IMR-90 (cell line): ENCODE data around the gene PTPRC. TPM values are rescaled to one million over a fixed set of nuclear protein-coding genes. Genes with fewer than 3 reads are reported as not detected.

Source experiments
- ATAC-seq: fragments of 200-7000 bp; cut with Tn5 transposase; 2 replicates; pipeline ENCODE4 v1.9.1; 2020; ENCODE audit warnings: low read depth, mild to moderate bottlenecking, moderate library complexity
- BruUV-seq: library from RNA; stranded (reverse); fragments of 400-500 nt; replicated peaks from 2 replicates; lab custom pipeline; 2021; lab: Mats Ljungman, UMichigan
- CTCF ChIA-PET: fragments of 300-600 bp; formaldehyde crosslinking; extraction: SDS; loops from one replicate; lab custom pipeline; 2021; ENCODE audit warnings: antibody characterized with exemption; lab: Yijun Ruan, JAX
- POLR2A ChIA-PET: fragments of 300-600 bp; sonication (Branson Sonifier 250); formaldehyde crosslinking; loops from one replicate; lab custom pipeline; 2022; ENCODE audit warnings: antibody characterized with exemption; ENCODE audit not compliant: unreplicated experiment; lab: Charles Lee
- DNase-seq: peaks from one replicate; pipeline ENCODE4 v3.0.0; 2013
- H2AFZ ChIP-seq: replicated peaks from 2 replicates; pipeline ENCODE3; 2013; ENCODE audit warnings: low read length, mild to moderate bottlenecking; ENCODE audit not compliant: poor library complexity
- H2AK5ac ChIP-seq: 2 replicates; pipeline ENCODE4 v1.6.1; 2013; ENCODE audit warnings: low read depth, low read length, inconsistent platforms
- H2AK9ac ChIP-seq: replicated peaks from 2 replicates; pipeline ENCODE3; 2013; ENCODE audit warnings: mild to moderate bottlenecking, low read depth, low read length, moderate library complexity; ENCODE audit not compliant: poor library complexity
- H2BK120ac ChIP-seq: 2 replicates; pipeline ENCODE4 v1.6.1; 2013; ENCODE audit warnings: low read depth, low read length, inconsistent platforms
- H2BK15ac ChIP-seq: 3 replicates; pipeline ENCODE4 v1.6.1; 2013; ENCODE audit warnings: low read depth, low read length, inconsistent platforms
- H2BK20ac ChIP-seq: 2 replicates; pipeline ENCODE4 v1.6.1; 2013; ENCODE audit warnings: low read depth, mild to moderate bottlenecking, inconsistent platforms, low read length, moderate library complexity
- H2BK5ac ChIP-seq: 2 replicates; pipeline ENCODE4 v1.6.1; 2013; ENCODE audit warnings: mild to moderate bottlenecking, low read depth, low read length, inconsistent platforms; ENCODE audit not compliant: poor library complexity, severe bottlenecking
- H3K14ac ChIP-seq: replicated peaks from 2 replicates; pipeline ENCODE4 v1.6.1; 2013; ENCODE audit warnings: low read depth, low read length, inconsistent platforms
- H3K18ac ChIP-seq: 2 replicates; pipeline ENCODE4 v1.6.1; 2013; ENCODE audit warnings: low read depth, low read length, control low read depth
- H3K23ac ChIP-seq: 2 replicates; pipeline ENCODE4 v1.6.1; 2013; ENCODE audit warnings: low read depth, low read length, inconsistent platforms
- H3K27ac ChIP-seq: 2 replicates; pipeline ENCODE4 v1.5.1; 2013; ENCODE audit warnings: mild to moderate bottlenecking, control low read depth, low read length; ENCODE audit not compliant: insufficient read depth
- H3K27me3 ChIP-seq: 2 replicates; pipeline ENCODE4 v1.6.1; 2013; ENCODE audit warnings: low read length; ENCODE audit not compliant: control insufficient read depth, insufficient read depth
- H3K36me3 ChIP-seq: 2 replicates; pipeline ENCODE4 v1.6.1; 2013; ENCODE audit warnings: low read length, mixed read lengths; ENCODE audit not compliant: control insufficient read depth, insufficient read depth
- H3K4ac ChIP-seq: 2 replicates; pipeline ENCODE4 v1.6.1; 2013; ENCODE audit warnings: low read depth, low read length, inconsistent platforms
- H3K4me1 ChIP-seq: 2 replicates; pipeline ENCODE4 v1.6.1; 2013; ENCODE audit warnings: low read length, mixed read lengths; ENCODE audit not compliant: control insufficient read depth, insufficient read depth
- H3K4me2 ChIP-seq: 2 replicates; pipeline ENCODE4 v1.6.1; 2013; ENCODE audit warnings: low read depth, mild to moderate bottlenecking, control low read depth, low read length, moderate library complexity
- H3K4me3 ChIP-seq: 2 replicates; pipeline ENCODE4 v1.5.1; 2013; ENCODE audit warnings: low read depth, mild to moderate bottlenecking, control low read depth, low read length, moderate library complexity; ENCODE audit not compliant: insufficient read depth
- H3K56ac ChIP-seq: 2 replicates; pipeline ENCODE4 v1.6.1; 2013; ENCODE audit warnings: low read length, inconsistent platforms; ENCODE audit not compliant: insufficient read depth; ENCODE audit errors: extremely low read depth
- H3K79me1 ChIP-seq, 2 experiments: 2 replicates each; pipeline ENCODE4 v1.6.1; 2013; ENCODE audit warnings: low read length in 2 of 2, inconsistent platforms in 1 of 2, low read depth in 1 of 2
- H3K9ac ChIP-seq: 2 replicates; pipeline ENCODE4 v1.6.1; 2013; ENCODE audit warnings: low read depth, low read length, control low read depth
- H3K9me1 ChIP-seq: 2 replicates; pipeline ENCODE4 v1.6.1; 2013; ENCODE audit warnings: low read length, inconsistent platforms; ENCODE audit not compliant: insufficient read depth
- H3K9me3 ChIP-seq: 2 replicates; pipeline ENCODE4 v1.6.1; 2013; ENCODE audit warnings: low read length; ENCODE audit not compliant: control insufficient read depth, insufficient read depth
- H4K20me1 ChIP-seq: 2 replicates; pipeline ENCODE4 v1.6.1; 2013; ENCODE audit warnings: low read length, inconsistent platforms; ENCODE audit not compliant: insufficient read depth
- H4K5ac ChIP-seq: 2 replicates; pipeline ENCODE4 v1.6.1; 2013; ENCODE audit warnings: mild to moderate bottlenecking, low read depth, low read length, control low read depth
- H4K8ac ChIP-seq, 2 experiments: 2 replicates each; pipeline ENCODE4 v1.6.1; 2013; ENCODE audit warnings: low read depth in 2 of 2, low read length in 2 of 2, control low read depth in 1 of 2, inconsistent platforms in 1 of 2
- H4K91ac ChIP-seq: 2 replicates; pipeline ENCODE4 v1.6.1; 2013; ENCODE audit warnings: low read depth, low read length, inconsistent platforms; ENCODE audit not compliant: insufficient read depth
- BHLHE40 ChIP-seq: fragments of 150-350 bp; IDR thresholded peaks from 2 replicates; pipeline ENCODE4 v1.6.1; 2016; ENCODE audit warnings: mild to moderate bottlenecking, low read depth, low read length
- CEBPB ChIP-seq: IDR thresholded peaks from 2 replicates; pipeline ENCODE4 v1.6.1; 2012; ENCODE audit warnings: low read depth, low read length, improper control_type of control experiment
- MAFK ChIP-seq: IDR thresholded peaks from 2 replicates; pipeline ENCODE4 v1.6.1; 2012; ENCODE audit warnings: low read depth, low read length, improper control_type of control experiment
- RFX5 ChIP-seq: IDR thresholded peaks from 2 replicates; pipeline ENCODE4 v1.8.0; 2012; ENCODE audit warnings: low read depth, mild to moderate bottlenecking, low read length, moderate library complexity
- WGBS, 2 experiments: methylation state at CpG; one replicate each; pipeline versions ENCODE4 v1.1.5 to v1.1.7; 2013; ENCODE audit warnings: missing lambda C conversion rate in 2 of 2; ENCODE audit not compliant: insufficient read length in 1 of 2; ENCODE audit errors: extremely low coverage in 2 of 2; 5-methylcytosine and 5-hydroxymethylcytosine counted together
- dilution Hi-C: fragments of 300-500 bp; cut with HindIII; formaldehyde crosslinking; loops from one replicate; pipeline ENCODE4 v1.14.3; 2018; ENCODE audit warnings: low sequenced_read_pairs; ENCODE audit not compliant: unreplicated experiment
- in situ Hi-C: fragments of 300-500 bp; cut with MboI; formaldehyde crosslinking; loops from 3 replicates; pipeline ENCODE4 v1.14.3; 2019; ENCODE audit warnings: low sequenced_read_pairs, inconsistent platforms, mixed read lengths
- intact Hi-C: fragments of 100-400 bp; cut with micrococcal nuclease; formaldehyde crosslinking; loops from 2 replicates; pipeline ENCODE4 v1.10.0; 2022
- polyA plus RNA-seq, 3 experiments: library from polyadenylated mRNA; depleted of rRNA; stranded (reverse); fragments of >200 nt; gene quantifications; 2 replicates each; pipeline ENCODE4 v1.2.3, GENCODE V29; 2012; ENCODE audit warnings: low replicate concordance in 1 of 3
- total RNA-seq: library from RNA; depleted of rRNA; stranded (reverse); fragments of >200 nt; gene quantifications from 2 replicates; pipeline ENCODE4 v1.2.3, GENCODE V29; 2012

Gene PTPRC
- total and polyA plus RNA-seq, 2 of the 4 experiments (the other 2 are of a cell fraction) = not detected

DNA sequence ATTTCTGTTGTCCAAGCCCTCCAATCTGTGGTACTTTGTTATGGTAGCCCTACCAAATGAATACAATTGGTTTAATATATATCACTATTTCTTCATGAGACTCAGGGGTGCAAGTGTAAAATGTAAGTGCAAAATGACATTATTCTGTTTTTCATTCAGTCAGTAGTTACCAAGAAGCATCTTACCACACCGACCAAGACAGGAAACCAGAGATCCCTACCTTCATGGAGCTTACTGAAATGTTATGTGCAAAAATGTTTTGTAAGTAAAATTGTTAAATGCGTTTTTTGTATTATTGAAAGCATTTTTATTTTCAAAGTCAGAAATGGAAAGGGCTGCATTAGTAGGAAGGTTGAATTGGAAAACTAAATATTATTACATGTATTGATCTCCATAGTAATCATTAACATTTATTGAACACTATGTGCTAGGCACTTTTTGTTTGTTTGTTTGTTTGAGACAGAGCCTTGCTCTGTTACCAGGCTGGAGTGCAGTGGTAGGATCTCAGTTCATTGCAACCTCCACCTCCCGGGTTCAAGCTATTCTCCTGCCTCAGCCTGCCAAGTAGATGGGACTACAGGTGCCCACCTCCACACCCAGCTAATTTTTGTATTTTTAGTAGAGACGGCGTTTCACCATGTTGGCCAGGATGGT, 166.8 kb downstream of the PTPRC start:
- DNase-seq (no peak), ATAC-seq (no peak)
- no peak overlapping the region for H2BK15ac ChIP-seq
- ChIA-PET POLR2A (interaction anchor here (0.6 kb wide), 1 partner anchor 16 kb away, joined by 3 read pairs; no protein-coding TSS in a partner anchor), CTCF (interaction anchor here (0.8 kb wide), 1 partner anchor 16 kb away, joined by 3 read pairs; no protein-coding TSS in a partner anchor)
- no peak overlapping the region for H2AK5ac ChIP-seq
- no peaks in the 10 kb centered on the region for H3K9me1 ChIP-seq
- no peak overlapping the region for H3K9ac ChIP-seq
- H3K27me3 ChIP-seq = no peaks in the 10 kb centered on the region
- no peak overlapping the region for H3K56ac ChIP-seq
- dilution Hi-C loops = no loop called here
- H3K27ac ChIP-seq = no peak overlapping the region
- H4K20me1 ChIP-seq = no peaks in the 10 kb centered on the region
- no peaks in the 10 kb centered on the region for H3K79me1 ChIP-seq
- no peak overlapping the region for H2AK9ac ChIP-seq
- BruUV-seq = no TSS peak
- peaks cover 5% of the 10 kb centered on the region for H3K4me1 ChIP-seq
- no peak overlapping the region for H3K4ac ChIP-seq
- no peak overlapping the region for H4K91ac ChIP-seq
- no peak overlapping the region for H3K23ac ChIP-seq
- H3K4me3 ChIP-seq = no peak overlapping the region
- WGBS, 2 experiments = 100% methylated on average over 1 of the region's 5 CpGs; no CpG with 5 or more reads in 1 of the 2 experiments
- no peak overlapping the region for H3K18ac ChIP-seq
- TF ChIP-seq MAFK = no peak
- TF ChIP-seq CEBPB = no peak
- no peak for TF ChIP-seq BHLHE40
- no peak for TF ChIP-seq RFX5
- no peak overlapping the region for H3K4me2 ChIP-seq
- H2BK5ac ChIP-seq = no peak overlapping the region
- no peak overlapping the region for H2BK120ac ChIP-seq
- no peak overlapping the region for H2BK20ac ChIP-seq
- intact Hi-C loops = no loop called here
- H3K36me3 ChIP-seq = no peaks in the 10 kb centered on the region
- no peak overlapping the region for H4K8ac ChIP-seq
- no peak overlapping the region for H3K14ac ChIP-seq
- in situ Hi-C loops = no loop called here
- no peaks in the 10 kb centered on the region for H3K9me3 ChIP-seq
- H4K5ac ChIP-seq = no peak overlapping the region
- H2AFZ ChIP-seq = no peak overlapping the region
